Sigmoid colon (tissue), 4 donors: ENCODE results near the gene MPHOSPH8.
"Not testable (repeated sequence)": the region's sequence is repeated elsewhere in the genome, so short reads cannot be mapped to it uniquely, and the experiment has no call there.

Experiments used
- CTCF ChIP-seq, 4 experiments: fragments of 450-650 bp in 3 of 4; fragments of 200-600 bp in 1 of 4; IDR thresholded peaks; one replicate each; pipeline ENCODE4 v1.5.1; 2016 to 2019; ENCODE audit warnings: antibody characterized with exemption in 4 of 4, mild to moderate bottlenecking in 3 of 4, moderate library complexity in 2 of 4
- POLR2A ChIP-seq, 2 donors: fragments of 450-650 bp; IDR thresholded peaks; one replicate each; pipeline ENCODE4 v1.6.1; 2016; ENCODE audit warnings: antibody characterized with exemption in 2 of 2, mild to moderate bottlenecking in 2 of 2, moderate library complexity in 2 of 2
- POLR2AphosphoS5 ChIP-seq, 4 donors: sonication (generic); formaldehyde crosslinking; IDR thresholded peaks; one replicate each; pipeline ENCODE4 v1.6.1; 2017; ENCODE audit warnings: antibody characterized with exemption in 4 of 4

DNA sequence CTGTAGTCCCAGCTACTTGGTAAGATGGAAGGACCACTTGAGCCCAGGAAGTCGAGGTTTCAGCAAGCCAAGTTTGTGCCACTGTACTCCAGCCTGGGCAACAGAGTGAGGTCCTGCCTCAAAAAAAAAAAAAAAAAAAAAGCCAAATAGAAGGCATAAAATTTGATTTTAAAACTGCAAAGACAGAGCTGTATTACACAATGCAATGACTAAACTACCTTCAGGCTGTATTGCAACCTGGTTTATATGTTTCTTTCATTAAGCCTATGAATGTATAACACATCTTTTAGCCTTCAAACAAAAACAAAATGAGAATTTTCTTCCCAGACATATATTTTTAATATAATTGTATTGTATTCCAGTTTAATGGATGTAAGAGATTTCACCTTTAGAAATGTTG, 75.6 kb downstream of the MPHOSPH8 start:
- not testable (repeated sequence) for TF ChIP-seq CTCF, POLR2A, POLR2AphosphoS5 (IDR thresholded peaks at IDR 0.05)
